HG02970 (cell line): ENCODE results near the gene NECTIN4.
A peak's percentile ranks its signal among the peaks of the same experiment; 100 is the strongest.
"Not testable (repeated sequence)": the region's sequence is repeated elsewhere in the genome, so short reads cannot be mapped to it uniquely, and the experiment has no call there.

ENCODE experiments used
- ATAC-seq: cut with Tn5 transposase; IDR thresholded peaks from one replicate; pipeline ENCODE4 v1.9.1; 2021; ENCODE audit warnings: mild to moderate bottlenecking, moderate library complexity, moderate number of reproducible peaks; ENCODE audit not compliant: unreplicated experiment, low FRiP score

NECTIN4 gene

DNA sequence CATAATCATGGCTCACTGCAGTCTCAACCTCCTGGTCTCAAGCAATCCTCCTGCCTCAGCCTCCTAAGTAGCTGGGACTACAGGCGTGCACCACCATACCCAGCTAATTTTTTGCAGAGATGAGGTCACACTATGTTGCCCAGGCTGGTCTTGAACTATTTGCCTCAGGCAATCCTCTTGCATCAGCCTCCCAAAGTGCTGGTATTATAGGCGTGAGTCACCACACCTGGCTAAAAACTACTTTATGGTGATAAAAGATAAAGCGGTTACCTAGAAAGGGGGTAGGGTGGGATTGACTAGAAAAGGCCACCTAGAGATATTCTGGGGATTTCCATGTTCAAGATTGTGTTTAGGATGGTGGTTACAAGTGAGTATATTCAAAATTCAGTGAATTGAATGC lies 55.6 kb downstream of the NECTIN4 start:
- ATAC-seq: no peak

DNA sequence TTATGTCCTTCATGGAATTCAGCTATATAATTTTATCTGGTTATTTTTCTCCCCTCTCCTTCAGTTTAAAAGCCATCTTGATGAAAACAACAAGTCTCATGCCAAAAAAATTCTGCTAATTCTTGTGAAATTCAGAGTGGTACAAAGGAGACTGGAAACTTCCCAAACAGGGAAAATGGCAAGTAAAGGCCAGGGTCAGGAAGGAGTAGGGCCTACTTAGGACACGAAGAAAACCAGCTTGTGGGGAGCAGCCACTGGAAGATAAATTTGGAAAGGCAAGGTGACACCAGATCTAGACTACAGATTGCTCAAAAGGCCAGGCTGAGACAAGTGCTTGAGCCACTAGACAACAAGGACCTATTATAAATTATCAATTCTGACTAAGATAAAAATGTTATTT lies 56.9 kb downstream of the NECTIN4 start:
- ATAC-seq: no peak

DNA sequence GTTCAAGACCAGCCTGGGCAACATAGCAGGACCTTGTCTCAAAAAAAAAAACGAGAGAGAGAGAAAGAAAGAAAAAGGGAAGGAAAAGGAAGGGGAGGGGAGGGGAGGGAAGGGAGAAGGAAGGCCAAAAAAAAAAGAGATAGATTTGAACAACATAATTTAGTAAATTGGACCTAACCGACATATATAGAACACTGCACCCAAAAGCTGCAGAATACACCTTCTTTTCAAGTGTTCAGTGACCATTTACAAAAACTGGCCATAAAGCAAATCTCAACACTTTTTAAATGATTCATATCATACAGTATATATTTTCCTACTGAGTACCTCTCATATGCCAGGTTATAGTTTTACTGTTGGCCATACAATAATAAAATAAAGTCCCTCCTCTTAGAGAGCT lies 57.5 kb downstream of the NECTIN4 start:
- no peak for ATAC-seq

DNA sequence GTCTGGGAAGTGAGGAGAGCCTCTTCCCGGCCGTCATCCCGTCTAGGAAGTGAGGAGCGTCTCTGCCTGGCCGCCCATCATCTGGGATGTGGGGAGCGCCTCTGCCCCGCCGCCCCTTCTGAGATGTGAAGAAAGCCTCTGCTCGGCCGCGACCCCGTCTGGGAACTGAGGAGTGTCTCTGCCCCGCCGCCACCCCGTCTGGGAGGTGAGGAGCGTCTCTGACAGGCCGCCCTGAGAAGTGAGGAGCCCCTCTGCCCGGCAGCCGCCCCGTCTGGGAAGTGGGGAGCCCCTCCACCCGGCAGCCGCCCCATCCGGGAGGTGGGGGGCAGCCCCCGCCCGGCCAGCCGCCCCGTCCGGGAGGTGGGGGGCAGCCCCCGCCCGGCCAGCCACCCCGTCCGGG lies 59.9 kb downstream of the NECTIN4 start:
- ATAC-seq: not testable (repeated sequence)

DNA sequence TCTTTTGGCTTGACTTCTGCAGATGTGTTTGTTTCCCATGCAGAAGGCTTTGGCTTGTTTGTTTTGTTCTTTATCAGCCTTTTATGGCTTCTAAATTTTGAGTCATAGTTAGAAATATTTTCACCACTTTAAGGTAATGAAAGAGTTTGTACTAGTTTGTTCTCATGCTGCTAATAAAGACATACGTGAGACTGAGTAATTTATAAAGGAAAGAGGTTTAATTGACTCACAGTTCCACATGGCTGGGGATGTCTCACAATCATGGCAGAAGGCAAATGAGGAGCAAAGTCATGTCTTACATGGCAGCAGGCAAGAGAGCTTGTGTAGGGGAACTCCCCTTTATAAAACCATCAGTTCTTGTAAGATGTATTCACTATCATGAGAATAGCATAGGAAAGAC lies 62.4 kb downstream of the NECTIN4 start:
- not testable (repeated sequence) for ATAC-seq

DNA sequence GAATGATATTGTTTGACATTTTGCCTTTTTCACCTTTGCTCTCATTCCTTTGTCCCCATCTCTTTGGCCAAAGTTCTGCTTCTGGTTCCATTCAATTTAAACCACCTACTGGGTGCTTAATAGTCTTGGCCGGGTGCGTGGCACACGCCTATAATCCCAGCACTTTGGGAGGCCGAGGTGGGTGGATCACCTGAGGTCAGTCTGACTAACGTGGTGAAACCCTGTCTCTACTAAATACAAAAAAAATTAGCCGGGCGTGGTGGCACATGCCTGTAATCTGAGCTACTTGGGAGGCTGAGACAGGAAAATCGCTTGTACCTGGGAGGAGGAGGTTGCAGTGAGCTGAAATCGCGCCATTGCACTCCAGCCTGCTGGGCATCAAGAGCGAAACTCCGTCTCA lies 66.9 kb downstream of the NECTIN4 start:
- ATAC-seq: not testable (repeated sequence)

DNA sequence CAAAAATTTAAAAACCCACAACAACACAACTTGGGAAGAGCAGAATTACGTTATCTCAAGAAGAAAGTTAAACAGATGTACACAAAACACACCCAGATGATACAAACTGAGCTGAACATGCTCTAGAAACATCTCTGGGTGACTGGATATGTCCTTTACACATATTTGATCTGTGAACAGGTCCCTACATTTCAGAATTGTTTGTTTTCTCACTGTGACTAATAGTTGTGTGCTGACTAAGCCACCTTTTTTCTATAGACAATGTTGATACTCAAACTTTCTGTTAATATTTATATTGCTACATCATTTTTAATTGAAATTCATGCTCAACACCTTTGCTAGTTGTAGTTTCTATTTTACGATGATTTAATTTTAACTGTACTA lies 67.4 kb downstream of the NECTIN4 start:
- no peak for ATAC-seq

DNA sequence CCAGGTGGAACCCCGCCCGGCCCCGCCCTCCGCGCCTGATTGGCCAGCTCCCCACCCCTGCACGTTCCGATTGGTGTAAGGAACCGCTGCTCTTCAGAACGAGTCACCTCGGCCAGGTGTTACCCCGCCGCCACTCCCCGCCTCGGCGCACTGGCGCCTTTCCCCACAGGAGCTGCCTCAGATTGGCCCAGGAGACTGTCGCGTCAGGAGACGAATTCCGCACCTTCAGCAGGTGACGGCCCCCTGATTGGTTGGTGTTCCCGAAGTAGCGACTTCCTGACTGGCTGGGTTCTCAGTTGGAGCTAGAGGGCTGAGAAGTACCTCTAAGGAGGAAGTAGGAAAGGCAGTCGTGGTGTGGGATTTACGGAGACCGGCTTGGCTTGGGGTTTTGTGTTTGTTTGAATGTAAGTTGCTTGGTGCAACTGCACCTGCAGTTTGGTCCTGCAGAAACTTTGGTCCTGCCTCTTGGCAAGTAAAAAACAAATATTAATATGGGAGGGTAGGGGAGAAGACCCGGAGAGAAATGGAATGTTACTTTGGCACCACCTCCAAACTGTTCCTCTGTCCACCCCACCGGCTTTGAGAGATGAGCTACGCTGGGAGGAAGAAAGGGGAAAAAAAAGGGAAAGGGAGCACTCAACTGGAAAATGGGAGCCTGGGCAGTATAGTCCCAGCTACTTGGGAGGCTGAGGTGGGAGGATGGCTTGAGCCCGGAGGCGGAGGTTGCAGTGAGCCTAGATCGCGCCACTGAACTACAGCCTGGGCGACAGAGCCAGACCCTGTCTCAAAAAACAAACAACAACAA lies 68.0 kb downstream of the NECTIN4 start:
- ATAC-seq: peak; percentile 67
